GM21423 (cell line): ENCODE results near the gene GALNT18.

Experiments used
- ATAC-seq: cut with Tn5 transposase; IDR thresholded peaks from one replicate; pipeline ENCODE4 v1.9.1; 2021; ENCODE audit warnings: mild to moderate bottlenecking, moderate library complexity; ENCODE audit not compliant: unreplicated experiment

Gene GALNT18

GRCh38 chr11:11414996-11415395 lies 206.8 kb downstream of the GALNT18 start:
- no peak for ATAC-seq

GRCh38 chr11:11413776-11414175 lies 208.0 kb downstream of the GALNT18 start:
- ATAC-seq, result no peak

GRCh38 chr11:11411401-11411985 lies 210.3 kb downstream of the GALNT18 start:
- ATAC-seq, result no peak

- ATAC-seq, result no peak
Observed at GRCh38 chr11:11409901-11410300, 211.9 kb downstream of the GALNT18 start.

GRCh38 chr11:11409224-11409623 lies 212.6 kb downstream of the GALNT18 start:
- no peak for ATAC-seq

GRCh38 chr11:11408436-11409221 lies 213.2 kb downstream of the GALNT18 start:
- no peak for ATAC-seq

GRCh38 chr11:11407763-11408084 lies 214.1 kb downstream of the GALNT18 start:
- no peak for ATAC-seq

GRCh38 chr11:11407065-11407762 lies 214.6 kb downstream of the GALNT18 start:
- no peak for ATAC-seq

GRCh38 chr11:11406652-11407051 lies 215.2 kb downstream of the GALNT18 start:
- no peak for ATAC-seq

GRCh38 chr11:11403763-11404725 lies 217.8 kb downstream of the GALNT18 start:
- ATAC-seq, result no peak

GRCh38 chr11:11401960-11402535 lies 219.8 kb downstream of the GALNT18 start:
- no peak for ATAC-seq

- no peak for ATAC-seq
Observed at GRCh38 chr11:11400635-11401232, 221.1 kb downstream of the GALNT18 start.

- ATAC-seq, result no peak
Observed at GRCh38 chr11:11400121-11400520, 221.7 kb downstream of the GALNT18 start.

GRCh38 chr11:11397781-11398180 lies 224.0 kb downstream of the GALNT18 start:
- ATAC-seq, result no peak

- no peak for ATAC-seq
Observed at GRCh38 chr11:11397036-11397415, 224.8 kb downstream of the GALNT18 start.

GRCh38 chr11:11396301-11397035 lies 225.3 kb downstream of the GALNT18 start:
- ATAC-seq, result no peak

GRCh38 chr11:11395126-11395525 lies 226.7 kb downstream of the GALNT18 start:
- no peak for ATAC-seq

GRCh38 chr11:11394241-11394640 lies 227.6 kb downstream of the GALNT18 start:
- no peak for ATAC-seq

GRCh38 chr11:11391796-11392463 lies 229.9 kb downstream of the GALNT18 start:
- ATAC-seq, result no peak
